GM23338 (cell line): ENCODE results near the gene DCPS. TPM values are rescaled to one million over a fixed set of nuclear protein-coding genes. Genes with fewer than 3 reads are reported as not detected.

ENCODE experiments used
- ATAC-seq: fragments of 200-7000 bp; cut with Tn5 transposase; 3 replicates; pipeline ENCODE4 v1.9.1; 2020
- DNase-seq: peaks from one replicate; pipeline ENCODE4 v3.0.0-alpha.2; 2015; ENCODE audit warnings: low spot score
- H2AFZ ChIP-seq: fragments of 200-600 bp; sonication (generic); 2 replicates; pipeline ENCODE4 v1.8.0; 2016; ENCODE audit warnings: antibody characterized with exemption, mild to moderate bottlenecking, moderate library complexity
- H3F3A ChIP-seq: fragments of 200-600 bp; sonication (generic); replicated peaks from 2 replicates; pipeline ENCODE4 v1.8.0; 2017; ENCODE audit warnings: antibody characterized with exemption, mixed run types, low read depth
- H3K27ac ChIP-seq: fragments of 200-600 bp; sonication (generic); 2 replicates; pipeline ENCODE4 v1.6.1; 2016; ENCODE audit warnings: low read depth
- H3K27me3 ChIP-seq: fragments of 200-600 bp; sonication (generic); 2 replicates; pipeline ENCODE4 v1.8.0; 2016; ENCODE audit warnings: mild to moderate bottlenecking, mixed run types, moderate library complexity; ENCODE audit not compliant: insufficient read depth
- H3K36me3 ChIP-seq: fragments of 200-600 bp; sonication (generic); 2 replicates; pipeline ENCODE4 v1.8.0; 2016; ENCODE audit warnings: mild to moderate bottlenecking; ENCODE audit not compliant: insufficient read depth
- H3K4me1 ChIP-seq: fragments of 200-600 bp; sonication (generic); 2 replicates; pipeline ENCODE4 v1.8.0; 2016; ENCODE audit warnings: mild to moderate bottlenecking, moderate library complexity; ENCODE audit not compliant: insufficient read depth
- H3K4me2 ChIP-seq: fragments of 200-600 bp; sonication (generic); 2 replicates; pipeline ENCODE4 v1.7.1; 2017; ENCODE audit warnings: mixed run types
- H3K4me3 ChIP-seq: fragments of 200-600 bp; sonication (generic); 2 replicates; pipeline ENCODE4 v1.6.1; 2016; ENCODE audit warnings: mixed run types
- H3K79me2 ChIP-seq: fragments of 200-600 bp; sonication (generic); replicated peaks from 2 replicates; pipeline ENCODE4 v1.8.0; 2017; ENCODE audit warnings: mild to moderate bottlenecking; ENCODE audit not compliant: insufficient read depth
- H3K9me2 ChIP-seq: fragments of 200-600 bp; sonication (generic); 2 replicates; pipeline ENCODE4 v1.8.0; 2017; ENCODE audit not compliant: insufficient read depth
- H4K20me1 ChIP-seq: fragments of 200-600 bp; sonication (generic); replicated peaks from 2 replicates; pipeline ENCODE4 v1.8.0; 2017; ENCODE audit warnings: mild to moderate bottlenecking; ENCODE audit not compliant: insufficient read depth
- H3K27ac Mint-ChIP-seq: 2 replicates; pipeline ENCODE4 v1.8.0; 2020; ENCODE audit warnings: inconsistent platforms, mild to moderate bottlenecking, moderate library complexity, mixed read lengths
- H3K27me3 Mint-ChIP-seq: 3 replicates; pipeline ENCODE4 v1.8.0; 2022; ENCODE audit warnings: low read depth, mild to moderate bottlenecking, moderate library complexity, mixed read lengths, inconsistent platforms; ENCODE audit not compliant: insufficient read depth, poor library complexity
- H3K36me3 Mint-ChIP-seq: 3 replicates; pipeline ENCODE4 v1.8.0; 2021; ENCODE audit warnings: low read depth, mild to moderate bottlenecking, inconsistent platforms, moderate library complexity, mixed read lengths
- H3K4me1 Mint-ChIP-seq: 3 replicates; pipeline ENCODE4 v1.8.0; 2020; ENCODE audit warnings: mild to moderate bottlenecking, inconsistent platforms, mixed read lengths
- H3K4me3 Mint-ChIP-seq: 3 replicates; pipeline ENCODE4 v1.8.0; 2021; ENCODE audit warnings: moderate library complexity, mild to moderate bottlenecking, inconsistent platforms, mixed read lengths
- H3K9me3 Mint-ChIP-seq: 3 replicates; pipeline ENCODE4 v1.8.0; 2020; ENCODE audit warnings: moderate library complexity, mild to moderate bottlenecking, inconsistent platforms, mixed read lengths
- CREB1 ChIP-seq: fragments of 250-450 bp; sonication (Bioruptor Pico); IDR thresholded peaks from 2 replicates; pipeline ENCODE4 v1.5.0; 2020; ENCODE audit warnings: low read depth, mild to moderate bottlenecking, moderate library complexity
- CTCF ChIP-seq, 2 experiments: fragments of 200-600 bp in 1 of 2; sonication (generic) in 1 of 2; conservative IDR thresholded peaks; 2 replicates each; pipeline versions ENCODE4 v1.5.1 to v1.6.1; 2016 to 2017; ENCODE audit warnings: antibody characterized with exemption in 2 of 2, low read depth in 2 of 2, mild to moderate bottlenecking in 2 of 2, moderate library complexity in 1 of 2
- EZH2 ChIP-seq: fragments of 200-600 bp; sonication (generic); IDR thresholded peaks from one replicate; pipeline ENCODE4 v1.8.0; 2017; ENCODE audit warnings: antibody characterized with exemption, mild to moderate bottlenecking, low read depth; ENCODE audit not compliant: unreplicated experiment
- EZH2phosphoT487 ChIP-seq: fragments of 200-600 bp; sonication (generic); IDR thresholded peaks from one replicate; pipeline ENCODE4 v1.8.1; 2018; ENCODE audit warnings: antibody characterized with exemption; ENCODE audit not compliant: unreplicated experiment
- JUNB ChIP-seq: IDR thresholded peaks from one replicate; pipeline ENCODE4 v1.6.1; 2016; ENCODE audit warnings: antibody characterized with exemption; ENCODE audit not compliant: unreplicated experiment
- NANOG ChIP-seq: IDR thresholded peaks from 2 replicates; pipeline ENCODE4 v1.6.1; 2016; ENCODE audit warnings: antibody characterized with exemption, borderline replicate concordance
- POLR2AphosphoS5 ChIP-seq: IDR thresholded peaks from 2 replicates; pipeline ENCODE4 v1.6.1; 2016; ENCODE audit warnings: antibody characterized with exemption, low read depth
- REST ChIP-seq: IDR thresholded peaks from one replicate; pipeline ENCODE4 v1.6.1; 2018; ENCODE audit warnings: antibody characterized with exemption; ENCODE audit not compliant: unreplicated experiment
- ZNF114 ChIP-seq: fragments of 250-450 bp; sonication (Bioruptor Pico); IDR thresholded peaks from 2 replicates; pipeline ENCODE4 v1.5.0; 2020; ENCODE audit warnings: mild to moderate bottlenecking, moderate library complexity
- ZNF331 ChIP-seq: fragments of 250-450 bp; sonication (Bioruptor Pico); IDR thresholded peaks from 2 replicates; pipeline ENCODE4 v1.5.0; 2020; ENCODE audit warnings: low read depth, mild to moderate bottlenecking, moderate library complexity
- ZNF462 ChIP-seq: fragments of 250-450 bp; sonication (Bioruptor Pico); IDR thresholded peaks from 2 replicates; pipeline ENCODE4 v1.5.0; 2020; ENCODE audit warnings: mild to moderate bottlenecking, moderate library complexity
- polyA plus RNA-seq: library from polyadenylated mRNA; unstranded; fragments of >200 nt; fragmentation: Nextera tagmentation; extraction: Ambion mirVana; gene quantifications from 2 replicates; pipeline ENCODE4 v1.2.1, GENCODE V29; 2016
- total RNA-seq: library from RNA; depleted of rRNA; stranded (reverse); fragments of >200 nt; shearing (Covaris generic); gene quantifications from 2 replicates; pipeline ENCODE4 v1.2.3, GENCODE V29; 2014

DCPS gene
- total and polyA plus RNA-seq, 2 experiments from 2014 or later: 26.8 to 46.4 TPM

DNA sequence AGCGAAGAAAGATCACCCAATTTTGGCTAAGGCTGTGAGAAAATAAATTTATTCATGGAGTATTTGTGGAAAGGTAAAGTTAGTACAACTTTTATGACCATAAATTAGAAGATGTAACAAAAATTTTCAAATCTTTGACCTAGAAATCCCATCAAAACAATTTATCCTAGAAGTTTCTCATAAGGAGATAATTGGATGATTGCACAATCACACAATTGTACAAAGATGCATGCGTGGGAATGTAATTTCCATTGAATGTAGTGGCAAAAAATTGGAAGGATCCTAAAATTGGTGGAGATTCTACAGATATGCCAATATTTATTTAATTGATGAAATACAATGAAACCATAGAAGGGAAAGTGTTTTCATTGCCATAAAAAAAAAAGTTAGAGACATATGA, 46.7 kb upstream of the DCPS start (continued):
- no peak for TF ChIP-seq REST
- TF ChIP-seq NANOG: no peak
- no peak for TF ChIP-seq EZH2
- TF ChIP-seq POLR2AphosphoS5: no peak
- no peak for TF ChIP-seq CREB1
- TF ChIP-seq ZNF331: no peak

- peaks cover 27% of the 10 kb centered on the region for H3K36me3 ChIP-seq
- no peak for TF ChIP-seq ZNF331
- TF ChIP-seq EZH2: no peak
- no peak for TF ChIP-seq NANOG
- TF ChIP-seq POLR2AphosphoS5: no peak
- TF ChIP-seq EZH2phosphoT487: no peak
- no peak for TF ChIP-seq CREB1
- TF ChIP-seq ZNF114: no peak
- no peak for TF ChIP-seq JUNB
- TF ChIP-seq CTCF (conservative IDR thresholded peaks at IDR 0.05; ENCODE audit: low read depth in 2 of 2): no peak
- no peak for TF ChIP-seq ZNF462
These were observed 46.1 kb upstream of the DCPS start for GRCh38 chr11:126257764-126258163.

More at GRCh38 chr11:126257764-126258163, 46.1 kb upstream of the DCPS start:
- 0 out of 2 replicates have a peak, but pooled peaks cover 16% of the 10 kb centered on the region for H4K20me1 ChIP-seq
- Mint-ChIP-seq H3K9me3 (no peaks in the 10 kb centered on the region), H3K27me3 (no peaks in the 10 kb centered on the region), H3K36me3 (peaks cover 58% of the 10 kb centered on the region), H3K4me1 (no peaks in the 10 kb centered on the region), H3K27ac (no peak overlapping the region), H3K4me3 (no peak overlapping the region)
- no peaks in the 10 kb centered on the region for H3K9me2 ChIP-seq
- no peaks in the 10 kb centered on the region for H3K27me3 ChIP-seq
- H3F3A ChIP-seq: peaks cover 6% of the 10 kb centered on the region; the same call in 1 of the 2 replicates
- no peak for DNase-seq
- H3K4me1 ChIP-seq: no peaks in the 10 kb centered on the region
- no peak overlapping the region for H2AFZ ChIP-seq
- no peaks in the 10 kb centered on the region for H3K79me2 ChIP-seq
- ATAC-seq: no peak
- H3K27ac ChIP-seq: no peak overlapping the region
- H3K4me2 ChIP-seq: no peak overlapping the region
- H3K4me3 ChIP-seq: no peak overlapping the region
